HepG2 (cell line): Measurements from ENCODE around the gene GPR62. TPM values are rescaled to one million over a fixed set of nuclear protein-coding genes. Genes with fewer than 3 reads are reported as not detected.

Source experiments
- AGO1 ChIP-seq: fragments of 200-400 bp; formaldehyde crosslinking; IDR thresholded peaks from 2 replicates; pipeline ENCODE4 v1.6.1; 2017; ENCODE audit warnings: mild to moderate bottlenecking, low read depth, low read length, moderate library complexity; ENCODE audit not compliant: poor library complexity, severe bottlenecking
- ARNT2 ChIP-seq: sonication (generic); formaldehyde crosslinking; IDR thresholded peaks from 2 replicates; pipeline ENCODE4 v1.8.0; 2022; ENCODE audit warnings: mild to moderate bottlenecking, low read depth, missing genetic modification reagents, moderate library complexity
- ATF4 ChIP-seq, 2 experiments: fragments of 450-650 bp in 1 of 2; sonication (generic) in 1 of 2; formaldehyde crosslinking; IDR thresholded peaks; 2 replicates each; pipeline versions ENCODE4 v1.5.0 to v1.8.0; 2020 to 2022; ENCODE audit warnings: mild to moderate bottlenecking in 1 of 2, missing genetic modification reagents in 1 of 2
- BORCS8-MEF2B ChIP-seq: sonication (generic); formaldehyde crosslinking; IDR thresholded peaks from 2 replicates; pipeline ENCODE4 v1.8.0; 2022; ENCODE audit warnings: mild to moderate bottlenecking, missing genetic modification reagents
- CCDC6 ChIP-seq: sonication (generic); formaldehyde crosslinking; IDR thresholded peaks from 2 replicates; pipeline ENCODE4 v1.8.1; 2022; ENCODE audit warnings: mild to moderate bottlenecking, missing genetic modification reagents, moderate library complexity
- CHCHD3 ChIP-seq: sonication (generic); formaldehyde crosslinking; IDR thresholded peaks from 2 replicates; pipeline ENCODE4 v1.8.0; 2022; ENCODE audit warnings: mild to moderate bottlenecking, missing genetic modification reagents, moderate library complexity
- ETV6 ChIP-seq: sonication (generic); formaldehyde crosslinking; conservative IDR thresholded peaks from 2 replicates; pipeline ENCODE4 v1.4.0; 2020; ENCODE audit warnings: missing genetic modification reagents
- FOXP1 ChIP-seq, 2 experiments: fragments of 450-650 bp in 1 of 2; IDR thresholded peaks; 2 replicates each; pipeline ENCODE4 v1.6.1; 2017 to 2018; ENCODE audit warnings: antibody characterized with exemption in 1 of 2
- KDM1A ChIP-seq: IDR thresholded peaks from 2 replicates; pipeline ENCODE4 v1.6.1; 2016; ENCODE audit warnings: missing compliant biosample characterization
- NFATC3 ChIP-seq: sonication (generic); formaldehyde crosslinking; IDR thresholded peaks from 2 replicates; pipeline ENCODE4 v1.5.1; 2020; ENCODE audit warnings: mild to moderate bottlenecking, missing genetic modification reagents
- NRL ChIP-seq: sonication (generic); formaldehyde crosslinking; IDR thresholded peaks from 2 replicates; pipeline ENCODE4 v1.5.0; 2020; ENCODE audit warnings: missing genetic modification reagents, mild to moderate bottlenecking, moderate library complexity, borderline replicate concordance
- RELA ChIP-seq: sonication (generic); formaldehyde crosslinking; IDR thresholded peaks from 2 replicates; pipeline ENCODE4 v1.4.0; 2020; ENCODE audit warnings: missing genetic modification reagents
- REXO4 ChIP-seq: sonication (generic); formaldehyde crosslinking; IDR thresholded peaks from 2 replicates; pipeline ENCODE4 v1.8.0; 2022; ENCODE audit warnings: missing genetic modification reagents, mild to moderate bottlenecking, borderline replicate concordance
- SRY ChIP-seq: sonication (generic); formaldehyde crosslinking; IDR thresholded peaks from 2 replicates; pipeline ENCODE4 v1.8.0; 2022; ENCODE audit warnings: mild to moderate bottlenecking, missing genetic modification reagents
- TBX2 ChIP-seq: sonication (generic); formaldehyde crosslinking; IDR thresholded peaks from 2 replicates; pipeline ENCODE4 v1.5.0; 2020; ENCODE audit warnings: missing genetic modification reagents, mild to moderate bottlenecking, borderline replicate concordance
- TEAD2 ChIP-seq: sonication (generic); formaldehyde crosslinking; IDR thresholded peaks from 2 replicates; pipeline ENCODE4 v1.9.0; 2021; ENCODE audit warnings: missing genetic modification reagents
- TOPORS ChIP-seq: sonication (generic); formaldehyde crosslinking; IDR thresholded peaks from 2 replicates; pipeline ENCODE4 v1.8.0; 2023; ENCODE audit warnings: mild to moderate bottlenecking, missing genetic modification reagents
- ZBTB38 ChIP-seq: sonication (generic); formaldehyde crosslinking; IDR thresholded peaks from 2 replicates; pipeline ENCODE4 v1.5.1; 2020; ENCODE audit warnings: mild to moderate bottlenecking, missing genetic modification reagents
- ZNF501 ChIP-seq: sonication (generic); formaldehyde crosslinking; IDR thresholded peaks from 2 replicates; pipeline ENCODE4 v1.5.1; 2020; ENCODE audit warnings: mild to moderate bottlenecking, moderate library complexity, missing genetic modification reagents
- ZNF556 ChIP-seq: sonication (generic); formaldehyde crosslinking; IDR thresholded peaks from 2 replicates; pipeline ENCODE4 v1.4.0; 2020; ENCODE audit warnings: mild to moderate bottlenecking, missing genetic modification reagents, borderline replicate concordance
- ZNF557 ChIP-seq: sonication (generic); formaldehyde crosslinking; IDR thresholded peaks from 2 replicates; pipeline ENCODE4 v1.4.0; 2020; ENCODE audit warnings: missing genetic modification reagents
- ZNF598 ChIP-seq: sonication (generic); formaldehyde crosslinking; IDR thresholded peaks from 2 replicates; pipeline ENCODE4 v1.5.1; 2020; ENCODE audit warnings: mild to moderate bottlenecking, missing genetic modification reagents, borderline replicate concordance
- polyA plus RNA-seq, 8 experiments: library from polyadenylated mRNA; depleted of rRNA in 3 of 8; stranded (reverse) in 7 of 8; unstranded in 1 of 8; fragments of >200 nt; fragmentation: Illumina TruSeq in 4 of 8; extraction: Trizol in 4 of 8; gene quantifications; 2 replicates each; pipeline versions ENCODE4 v1.2.1 to v1.2.3, GENCODE V29; 2011 to 2016; ENCODE audit warnings: low read depth in 4 of 8, missing spikeins in 1 of 8, mixed read lengths in 1 of 8; ENCODE audit not compliant: insufficient read depth in 1 of 8
- total RNA-seq, 5 experiments: library from RNA; depleted of rRNA; stranded (reverse); fragments of >200 nt; fragmentation: Illumina TruSeq; extraction: Trizol; gene quantifications; 2 replicates each; pipeline ENCODE4 v1.2.3, GENCODE V29; 2016; ENCODE audit warnings: low read depth in 1 of 5
- TF ChIP-seq, protein P1 (sequence below): IDR thresholded peaks from 2 replicates; pipeline ENCODE4 v1.6.1; 2016; ENCODE audit warnings: missing biosample characterization, missing genetic modification reagents, low read depth
- TF ChIP-seq, protein P2 (sequence below): IDR thresholded peaks from 2 replicates; pipeline ENCODE4 v1.6.1; 2012; ENCODE audit warnings: low read depth, low read length, improper control_type of control experiment
- TF ChIP-seq, protein P3 (sequence below): conservative IDR thresholded peaks from 2 replicates; pipeline ENCODE4 v1.6.1; 2018; ENCODE audit warnings: missing genetic modification reagents

The GPR62 gene
- total and polyA plus RNA-seq, 2 of the 13 experiments (the other 11 are each of a cell fraction or from before 2014, with no cell fraction given), result not detected

GRCh38 chr3:51941798-51942602, 13.2 kb upstream of the GPR62 start, which contains the start of the genes PARP3 and RRP9 (continued):
- TF ChIP-seq ZNF598 (CRISPR knock-in tag), result peak; percentile 95
- no peak; the same call in 1 of the 2 replicates for TF ChIP-seq BORCS8-MEF2B (CRISPR knock-in tag)
- TF ChIP-seq ETV6 (CRISPR knock-in tag), result 0 out of 2 replicates have a peak, but pooled peaks have one; percentile 69
- TF ChIP-seq TOPORS (CRISPR knock-in tag), result peak; percentile 70
- TF ChIP-seq SRY (CRISPR knock-in tag), result peak; percentile 82
- TF ChIP-seq REXO4, result no peak
- TF ChIP-seq NRL (CRISPR knock-in tag), result peak; percentile 32; the same call in 1 of the 2 replicates
- TF ChIP-seq TBX2 (CRISPR knock-in tag), result peak; percentile 84; the same call in 1 of the 2 replicates
- peak; percentile 50; the same call in 1 of the 2 replicates for TF ChIP-seq ZNF556 (CRISPR knock-in tag)
- no peak for TF ChIP-seq ATF4 (CRISPR knock-in tag; IDR thresholded peaks at IDR 0.05)
- TF ChIP-seq FOXP1 (IDR thresholded peaks at IDR 0.05), result no peak
- no peak for TF ChIP-seq FOXP1 (CRISPR knock-in tag; IDR thresholded peaks at IDR 0.05)
- TF ChIP-seq, protein P1, sequence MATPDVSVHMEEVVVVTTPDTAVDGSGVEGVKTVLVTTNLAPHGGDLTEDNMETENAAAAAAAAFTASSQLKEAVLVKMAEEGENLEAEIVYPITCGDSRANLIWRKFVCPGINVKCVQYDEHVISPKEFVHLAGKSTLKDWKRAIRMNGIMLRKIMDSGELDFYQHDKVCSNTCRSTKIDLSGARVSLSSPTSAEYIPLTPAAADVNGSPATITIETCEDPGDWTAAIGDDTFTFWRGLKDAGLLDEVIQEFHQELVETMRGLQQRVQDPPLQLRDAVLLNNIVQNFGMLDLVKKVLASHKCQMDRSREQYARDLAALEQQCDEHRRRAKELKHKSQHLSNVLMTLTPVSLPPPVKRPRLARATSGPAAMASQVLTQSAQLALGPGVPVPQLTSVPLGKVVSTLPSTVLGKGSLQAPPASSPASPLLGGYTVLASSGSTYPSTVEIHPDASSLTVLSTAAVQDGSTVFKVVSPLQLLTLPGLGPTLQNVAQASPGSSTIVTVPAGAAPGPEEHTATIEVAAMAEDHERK (CRISPR knock-in tag), result no peak
- no peak for TF ChIP-seq NFATC3 (CRISPR knock-in tag)
- no peak for TF ChIP-seq TEAD2 (CRISPR knock-in tag)
- TF ChIP-seq, protein P2, sequence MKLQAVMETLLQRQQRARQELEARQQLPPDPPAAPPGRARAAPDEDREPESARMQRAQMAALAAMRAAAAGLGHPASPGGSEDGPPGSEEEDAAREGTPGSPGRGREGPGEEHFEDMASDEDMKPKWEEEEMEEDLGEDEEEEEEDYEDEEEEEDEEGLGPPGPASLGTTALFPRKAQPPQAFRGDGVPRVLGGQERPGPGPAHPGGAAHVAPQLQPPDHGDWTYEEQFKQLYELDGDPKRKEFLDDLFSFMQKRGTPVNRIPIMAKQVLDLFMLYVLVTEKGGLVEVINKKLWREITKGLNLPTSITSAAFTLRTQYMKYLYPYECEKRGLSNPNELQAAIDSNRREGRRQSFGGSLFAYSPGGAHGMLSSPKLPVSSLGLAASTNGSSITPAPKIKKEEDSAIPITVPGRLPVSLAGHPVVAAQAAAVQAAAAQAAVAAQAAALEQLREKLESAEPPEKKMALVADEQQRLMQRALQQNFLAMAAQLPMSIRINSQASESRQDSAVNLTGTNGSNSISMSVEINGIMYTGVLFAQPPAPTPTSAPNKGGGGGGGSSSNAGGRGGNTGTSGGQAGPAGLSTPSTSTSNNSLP, result peak; percentile 7
- TF ChIP-seq CCDC6, result no peak; the same call in 1 of the 2 replicates
- TF ChIP-seq AGO1, result peak; percentile 2
- peak; percentile 39; the same call in 1 of the 2 replicates for TF ChIP-seq RELA (CRISPR knock-in tag)
- TF ChIP-seq ZNF557, result no peak
- peak; percentile 87 for TF ChIP-seq ZNF501
- TF ChIP-seq KDM1A, result no peak
- TF ChIP-seq ZBTB38, result peak; percentile 65; the same call in 1 of the 2 replicates
- peak; percentile 95 for TF ChIP-seq ARNT2 (CRISPR knock-in tag)
- TF ChIP-seq, protein P3, sequence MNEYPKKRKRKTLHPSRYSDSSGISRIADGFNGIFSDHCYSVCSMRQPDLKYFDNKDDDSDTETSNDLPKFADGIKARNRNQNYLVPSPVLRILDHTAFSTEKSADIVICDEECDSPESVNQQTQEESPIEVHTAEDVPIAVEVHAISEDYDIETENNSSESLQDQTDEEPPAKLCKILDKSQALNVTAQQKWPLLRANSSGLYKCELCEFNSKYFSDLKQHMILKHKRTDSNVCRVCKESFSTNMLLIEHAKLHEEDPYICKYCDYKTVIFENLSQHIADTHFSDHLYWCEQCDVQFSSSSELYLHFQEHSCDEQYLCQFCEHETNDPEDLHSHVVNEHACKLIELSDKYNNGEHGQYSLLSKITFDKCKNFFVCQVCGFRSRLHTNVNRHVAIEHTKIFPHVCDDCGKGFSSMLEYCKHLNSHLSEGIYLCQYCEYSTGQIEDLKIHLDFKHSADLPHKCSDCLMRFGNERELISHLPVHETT (CRISPR knock-in tag), result peak; percentile 90; the same call in 1 of the 2 replicates
- no peak for TF ChIP-seq CHCHD3 (CRISPR knock-in tag)
